Left lobe of liver (tissue), 2 donors: ENCODE data around the gene MGST3. TPM values are rescaled to one million over a fixed set of nuclear protein-coding genes. Genes with fewer than 3 reads are reported as not detected.
"Not testable (repeated sequence)": the region's sequence is repeated elsewhere in the genome, so short reads cannot be mapped to it uniquely, and the experiment has no call there.

ENCODE experiments used
- ATAC-seq: fragments of 200-7000 bp; cut with Tn5 transposase; one replicate; pipeline ENCODE4 v1.9.1; 2020; ENCODE audit warnings: mild to moderate bottlenecking, moderate library complexity
- DNase-seq: peaks from one replicate; pipeline ENCODE4 v3.0.0-alpha.2; 2020; ENCODE audit warnings: low spot score
- total RNA-seq: library from RNA; stranded (reverse); gene quantifications from one replicate; pipeline ENCODE4 v1.2.1, GENCODE V29; 2021
- donor health status: DM: no; HTN: no; CAD: no; lungs with moderate emphysema.
- donor health status: DM: no; HTN: yes; CAD: no.

Gene MGST3
- 79.8 TPM for total RNA-seq

DNA sequence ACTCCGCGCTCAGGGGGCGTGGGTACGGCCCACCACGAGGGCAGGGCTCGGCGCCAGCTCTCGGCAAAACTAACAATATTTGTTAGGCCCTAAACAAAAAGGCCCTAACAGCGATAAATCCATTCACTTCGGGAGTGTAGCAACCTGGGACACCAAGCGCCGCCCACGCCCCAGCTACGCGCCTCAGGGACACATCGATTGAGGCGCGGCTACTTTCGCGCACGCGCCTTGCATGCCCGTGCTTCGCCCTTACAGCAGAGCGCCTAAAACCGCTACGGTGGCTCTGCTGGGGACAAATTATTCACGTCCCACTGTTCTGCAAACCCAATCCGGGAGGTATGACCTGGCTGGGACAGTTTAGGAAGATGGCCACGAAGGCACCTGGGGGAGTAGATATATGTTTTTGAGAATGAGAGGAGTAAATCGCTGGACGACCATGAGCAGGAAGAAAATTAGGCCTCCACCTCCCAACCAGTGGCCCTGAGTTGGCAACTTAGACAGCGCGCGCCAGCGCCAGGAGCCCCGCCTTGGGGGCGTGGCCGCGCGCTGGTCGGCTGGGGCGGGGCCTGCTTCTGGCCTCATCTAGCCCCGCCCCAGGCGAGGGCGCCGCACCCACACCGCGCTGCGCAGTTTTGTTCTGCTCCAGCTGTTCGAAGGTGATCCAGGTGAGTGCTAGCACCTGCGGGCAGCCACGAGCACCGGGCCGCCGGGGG is at the start of gene MGST3:
TSS of gene MGST3 (plus strand) at position 606 of the 713 bp plus-strand sequence. CDS start 18,614 bp downstream, outside the sequence.
- peak; percentile 95 for ATAC-seq
- DNase-seq = peak; percentile 97

GRCh38 chr1:165581926-165582325 is 49.1 kb upstream of the MGST3 start:
- DNase-seq (no peak), ATAC-seq (no peak)

GRCh38 chr1:165586398-165586797 is 44.6 kb upstream of the MGST3 start:
- ATAC-seq = no peak
- DNase-seq = no peak

DNA sequence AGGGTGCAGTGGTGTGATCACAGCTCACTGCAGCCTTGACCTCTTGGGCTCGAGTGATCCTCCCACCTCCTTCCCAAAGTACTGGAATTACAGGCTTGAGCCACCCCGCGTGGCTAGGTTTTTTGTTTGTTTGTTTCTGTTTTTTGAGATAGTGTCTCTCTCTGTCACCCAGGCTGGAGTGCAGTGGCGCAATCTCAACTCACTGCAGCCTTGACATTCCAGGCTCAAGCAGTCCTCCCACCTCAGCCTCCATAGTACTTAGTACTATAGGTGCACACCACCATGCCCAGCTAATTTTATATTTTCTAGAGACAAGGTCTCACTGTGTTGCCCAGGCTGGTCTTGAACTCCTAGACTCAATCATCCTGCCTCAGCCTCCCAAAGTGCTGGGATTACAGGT is 39.6 kb upstream of the MGST3 start:
- ATAC-seq, DNase-seq: not testable (repeated sequence)

DNA sequence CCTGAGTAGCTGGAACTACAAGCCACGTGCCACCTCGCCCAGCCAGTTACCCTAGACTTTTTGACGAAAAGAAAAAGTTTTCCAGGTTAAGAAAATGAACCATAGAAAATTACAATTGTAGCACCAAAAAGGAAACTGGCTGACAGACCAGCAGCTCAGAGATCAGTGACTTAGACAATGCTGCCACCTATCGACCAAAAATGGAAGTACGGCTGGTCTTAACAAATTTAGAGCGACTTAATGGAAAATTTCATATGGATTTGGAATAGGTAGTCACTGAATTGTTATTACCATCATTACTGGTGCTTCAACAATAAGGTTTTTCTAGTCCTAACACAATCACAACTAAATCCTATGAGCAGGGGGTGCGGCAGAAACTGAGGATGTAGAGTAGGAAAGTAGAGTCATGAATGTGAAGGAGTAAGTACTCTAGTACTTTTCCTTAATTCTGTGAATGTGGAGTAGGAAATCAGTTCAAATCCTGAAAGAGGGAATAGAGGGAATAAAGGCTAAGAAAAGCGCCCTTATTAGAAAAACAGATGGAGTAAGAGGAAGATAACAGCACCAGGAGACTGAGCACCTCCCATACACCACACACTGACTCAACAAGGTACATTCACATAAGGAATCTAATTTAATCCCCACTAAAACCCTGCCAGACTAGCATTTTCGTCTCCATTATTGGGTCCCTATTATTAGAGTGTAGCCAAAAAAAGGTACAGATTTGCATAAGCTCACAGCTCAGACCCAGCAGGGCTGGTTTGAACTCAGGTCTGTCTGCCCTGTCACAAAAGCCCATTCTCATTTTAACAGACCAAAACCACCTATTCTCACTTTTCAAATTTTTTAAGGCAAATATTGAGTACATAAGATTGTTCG is 37.9 kb upstream of the MGST3 start:
- ATAC-seq (peak; percentile 90), DNase-seq (peak; percentile 66)

DNA sequence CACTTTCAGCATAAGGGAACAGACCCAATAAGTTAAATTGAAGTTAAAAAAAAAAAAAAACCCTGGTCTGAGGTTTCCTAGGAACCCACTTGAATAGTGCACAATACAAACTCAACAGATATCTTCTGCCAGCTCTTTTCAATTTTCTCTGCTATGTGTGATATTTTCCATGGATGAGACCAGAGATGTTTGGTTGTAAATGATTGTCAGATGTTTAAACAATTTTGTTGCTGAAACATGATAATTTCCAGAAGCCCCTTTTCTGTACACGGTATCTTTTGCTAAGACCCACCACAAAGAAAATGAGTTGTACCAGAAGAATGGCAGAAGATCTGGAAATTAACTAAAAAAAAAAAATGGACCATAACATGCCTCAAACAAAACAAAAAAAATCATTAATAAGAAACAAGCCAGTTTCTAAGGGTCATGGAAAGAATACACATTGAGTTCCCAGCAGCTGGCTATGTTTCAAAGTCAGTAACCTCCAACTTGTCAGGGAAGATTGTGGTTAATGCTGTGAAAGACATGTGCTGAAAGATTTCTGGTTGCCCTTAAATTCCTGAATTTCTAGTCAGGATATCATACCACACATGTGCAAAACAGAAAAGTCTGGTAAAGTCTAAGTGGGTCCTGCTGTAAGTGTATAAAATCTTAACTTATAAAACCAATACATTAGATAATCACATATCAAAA is 35.6 kb upstream of the MGST3 start:
- DNase-seq (no peak), ATAC-seq (no peak)

DNA sequence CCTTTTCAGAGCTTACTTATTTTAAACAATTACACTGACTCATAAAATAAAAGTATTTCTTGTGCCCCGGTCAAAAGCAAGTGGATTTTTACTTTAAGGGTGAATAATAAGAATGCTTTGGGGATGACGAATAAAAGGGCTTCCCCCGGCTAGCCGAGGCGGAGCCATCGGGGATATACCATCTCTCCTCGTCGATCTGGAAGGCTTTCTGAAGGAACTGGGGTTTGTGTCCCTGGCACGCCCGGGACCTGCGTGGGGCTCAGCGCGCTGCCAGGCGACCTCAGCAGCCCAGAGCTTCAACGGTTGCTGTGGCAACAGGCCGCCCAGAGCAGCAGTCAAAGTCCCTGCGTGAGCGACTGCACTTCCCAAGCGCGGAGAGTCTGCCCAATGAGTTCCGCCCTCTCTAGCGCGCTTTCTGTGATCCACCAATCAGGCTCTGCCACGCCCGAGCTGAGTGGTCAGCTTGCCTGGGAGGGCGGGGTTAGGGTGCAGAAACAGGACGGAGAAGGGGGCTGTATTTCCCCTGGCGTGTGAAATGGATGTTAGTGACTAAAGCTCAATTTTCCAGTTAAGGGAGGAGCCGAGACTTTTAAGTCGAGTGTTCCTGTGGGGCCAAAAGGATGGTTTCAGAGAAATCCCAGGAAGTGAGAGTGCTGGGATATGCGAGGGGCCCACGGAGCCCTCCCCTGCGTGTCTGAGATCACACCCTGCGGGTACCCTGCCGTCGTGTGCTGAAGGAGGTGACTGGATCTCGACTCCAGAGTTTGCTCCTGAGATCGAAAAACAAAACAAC is 33.0 kb upstream of the MGST3 start:
- ATAC-seq (peak; percentile 98), DNase-seq (peak; percentile 98)

DNA sequence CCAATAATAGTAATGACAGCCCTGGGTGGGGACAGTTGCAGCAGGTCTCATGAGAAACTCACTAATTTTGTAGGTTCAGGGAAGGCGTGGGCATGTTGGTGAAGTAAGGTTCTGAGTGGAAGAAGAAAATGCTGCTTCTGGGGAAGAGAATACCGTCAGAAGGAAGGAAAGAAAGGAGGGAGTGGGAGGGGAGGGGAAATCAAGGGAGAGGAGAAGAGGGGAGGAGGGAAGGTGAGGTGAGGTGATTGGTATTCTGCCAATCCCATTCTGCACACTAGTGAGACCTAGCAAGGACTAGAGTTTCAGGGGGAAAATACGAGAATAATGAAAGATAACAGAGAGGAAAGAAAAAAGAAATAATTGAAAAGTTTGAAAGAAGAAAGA is 32.4 kb upstream of the MGST3 start:
- peak; percentile 23 for ATAC-seq
- no peak for DNase-seq

DNA sequence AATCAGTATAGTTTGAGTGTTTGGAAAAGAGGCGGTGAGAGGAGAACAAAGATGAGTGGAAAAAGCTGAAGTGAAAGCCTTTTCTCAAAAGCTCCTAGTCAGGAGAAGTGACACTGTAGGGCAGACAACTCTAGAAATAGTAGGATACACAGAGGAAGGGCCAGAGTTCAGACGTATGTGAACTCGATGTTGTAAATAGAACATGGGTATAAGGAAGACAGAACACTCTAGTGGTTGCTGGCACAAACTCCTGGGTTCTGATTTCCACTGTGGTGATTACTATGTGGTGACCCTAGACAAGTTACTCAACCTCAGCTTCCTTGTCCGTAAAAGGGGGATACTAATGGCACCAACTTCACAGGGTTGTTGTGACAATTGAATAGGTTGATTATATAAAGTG is 30.2 kb upstream of the MGST3 start:
- ATAC-seq = no peak
- DNase-seq = no peak

DNA sequence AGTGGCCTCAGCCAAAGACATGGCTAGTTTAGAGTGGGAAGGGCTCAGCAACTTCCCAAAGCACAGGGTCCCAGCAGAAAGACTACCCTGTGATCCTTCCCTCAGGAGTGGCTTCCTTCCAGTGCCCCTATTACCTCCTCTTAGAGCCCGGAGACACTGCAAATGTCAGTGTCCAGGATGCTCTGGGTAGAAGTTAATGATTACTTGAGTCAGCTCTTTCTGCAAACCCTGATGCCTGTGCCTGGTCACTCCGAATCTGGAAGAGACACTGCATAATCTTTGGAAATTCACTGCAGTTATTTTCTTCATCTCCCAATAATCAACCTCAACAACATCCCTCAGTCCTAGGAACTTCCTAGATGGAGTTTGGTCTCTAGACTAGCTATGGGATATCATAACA is 27.2 kb upstream of the MGST3 start:
- DNase-seq = no peak
- peak; percentile 85 for ATAC-seq

DNA sequence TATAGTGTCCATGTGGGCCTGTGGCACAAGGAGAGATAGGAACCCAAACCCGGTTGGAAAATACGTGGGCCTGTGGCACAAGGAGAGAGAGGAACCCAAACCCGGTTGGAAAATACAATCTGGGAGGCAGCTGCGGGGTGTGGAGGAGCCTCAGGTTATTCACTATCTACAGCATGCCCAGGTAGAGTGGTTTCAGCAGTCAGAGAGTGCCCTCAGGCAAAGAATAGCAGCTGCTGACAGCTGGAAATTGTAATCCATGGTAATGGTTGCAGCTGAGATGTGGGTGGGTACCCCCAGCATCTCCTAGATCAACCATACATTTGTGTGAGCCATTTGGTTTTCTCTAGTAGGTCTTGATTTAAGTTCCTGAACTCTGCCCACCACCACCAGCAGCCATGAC is 25.8 kb upstream of the MGST3 start:
- no peak for DNase-seq

DNA sequence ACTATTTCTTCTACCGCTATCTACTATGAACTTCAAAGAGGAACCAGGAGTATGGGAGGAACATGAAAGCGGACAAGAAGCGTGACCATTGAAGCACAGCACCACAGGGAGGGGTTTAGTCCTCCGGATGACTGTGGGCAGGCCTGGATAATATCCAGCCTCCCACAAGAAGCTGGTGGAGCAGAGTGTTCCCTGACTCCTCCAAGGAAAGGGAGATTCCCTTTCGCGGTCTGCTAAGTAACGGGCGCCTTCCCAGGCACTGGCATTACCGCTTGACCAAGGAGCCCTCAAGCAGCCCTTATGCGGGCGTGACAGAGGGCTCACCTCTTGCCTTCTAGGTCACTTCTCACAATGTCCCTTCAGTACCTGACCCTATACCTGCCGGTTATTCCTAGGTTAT is 24.4 kb upstream of the MGST3 start:
- ATAC-seq, DNase-seq: not testable (repeated sequence)

More for the DNA sequence above, 25.8 kb upstream of the MGST3 start:
- ATAC-seq = no peak

DNA sequence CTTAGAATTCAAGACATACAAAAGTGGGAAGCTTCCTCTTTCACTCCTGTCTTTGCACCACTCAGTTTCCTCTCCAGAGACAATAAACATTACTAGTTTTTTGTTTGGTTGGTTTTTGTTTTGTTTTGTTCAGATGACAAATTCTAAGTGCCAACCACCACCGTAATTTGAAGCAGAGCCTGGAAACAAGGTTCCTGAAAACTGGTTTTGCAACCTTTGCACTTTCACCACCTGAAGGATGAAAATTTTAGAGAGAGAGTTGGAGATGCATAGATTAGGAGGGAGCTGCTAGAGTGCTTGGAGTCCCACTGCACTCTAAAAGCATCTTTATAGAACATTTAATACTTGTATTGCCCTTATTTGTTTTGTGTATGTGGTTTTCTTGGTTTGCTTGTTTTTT is 20.2 kb upstream of the MGST3 start:
- DNase-seq (no peak), ATAC-seq (no peak)

DNA sequence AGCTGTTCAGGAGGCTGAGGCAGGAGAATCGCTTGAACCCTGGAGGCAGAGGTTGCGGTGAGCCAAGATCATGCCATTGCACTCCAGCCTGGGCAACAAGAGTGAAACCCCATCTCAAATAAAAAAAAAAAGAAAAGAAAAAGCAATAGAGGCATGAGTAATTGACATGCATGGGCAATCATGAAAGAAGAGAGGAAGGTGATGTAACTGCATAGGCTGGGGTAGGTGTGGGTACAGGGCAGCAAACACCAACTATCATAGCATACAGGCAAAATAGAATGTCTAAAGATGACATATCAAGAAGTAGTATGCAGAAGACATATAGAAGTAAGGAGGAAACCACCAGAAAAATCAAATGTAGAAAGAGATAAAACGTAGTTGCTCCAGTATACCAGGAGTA is 19.0 kb upstream of the MGST3 start:
- no peak for ATAC-seq
- no peak for DNase-seq

- ATAC-seq (no peak), DNase-seq (no peak)
These were observed 14.9 kb upstream of the MGST3 start for GRCh38 chr1:165616054-165616612.

- ATAC-seq = no peak
- DNase-seq = no peak
These were observed 14.0 kb upstream of the MGST3 start for GRCh38 chr1:165616987-165617546.

DNA sequence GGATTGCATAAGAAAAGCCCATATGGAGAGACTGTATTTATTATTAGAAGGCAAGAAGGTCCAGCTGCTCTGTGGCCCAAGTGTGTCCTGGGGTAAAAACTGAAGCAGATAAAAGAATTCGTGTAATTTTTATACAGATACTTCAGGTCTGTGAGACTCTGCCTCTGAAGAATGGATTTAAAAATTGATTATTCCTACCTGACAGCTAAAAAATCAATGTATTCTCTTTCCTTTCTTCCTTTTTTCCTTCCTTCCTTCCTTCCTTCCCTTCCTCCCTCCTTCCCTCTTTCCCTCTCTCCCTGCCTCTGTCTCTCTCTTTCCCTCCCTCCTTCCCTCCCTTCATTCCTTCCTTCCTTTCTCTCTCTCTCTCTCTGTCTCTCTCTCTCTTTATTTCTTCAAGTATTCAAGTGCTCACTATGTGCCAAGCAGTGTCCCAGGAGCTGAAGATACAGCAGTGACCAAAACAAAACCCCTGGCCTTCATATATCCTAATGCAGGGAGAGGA is 11.3 kb upstream of the MGST3 start:
- DNase-seq (no peak), ATAC-seq (no peak)

DNA sequence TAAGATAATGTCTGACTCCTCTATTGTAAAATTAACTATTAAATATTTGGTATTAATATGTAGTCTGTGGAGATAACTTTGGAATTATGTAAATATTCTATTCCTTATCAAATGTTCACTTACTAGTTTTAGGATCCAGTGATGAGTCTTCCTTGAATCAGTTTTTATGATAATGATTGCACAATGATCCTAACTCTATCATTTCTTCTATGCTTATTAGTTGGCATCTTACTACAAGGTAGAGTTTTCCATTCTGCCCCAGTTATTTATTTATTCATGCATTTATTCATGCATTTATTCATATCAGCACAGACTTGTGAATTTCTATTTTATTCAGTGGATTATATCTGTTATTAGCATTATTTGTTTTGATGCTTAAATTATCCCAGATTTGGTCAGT is 7.4 kb upstream of the MGST3 start:
- no peak for ATAC-seq
- no peak for DNase-seq

DNA sequence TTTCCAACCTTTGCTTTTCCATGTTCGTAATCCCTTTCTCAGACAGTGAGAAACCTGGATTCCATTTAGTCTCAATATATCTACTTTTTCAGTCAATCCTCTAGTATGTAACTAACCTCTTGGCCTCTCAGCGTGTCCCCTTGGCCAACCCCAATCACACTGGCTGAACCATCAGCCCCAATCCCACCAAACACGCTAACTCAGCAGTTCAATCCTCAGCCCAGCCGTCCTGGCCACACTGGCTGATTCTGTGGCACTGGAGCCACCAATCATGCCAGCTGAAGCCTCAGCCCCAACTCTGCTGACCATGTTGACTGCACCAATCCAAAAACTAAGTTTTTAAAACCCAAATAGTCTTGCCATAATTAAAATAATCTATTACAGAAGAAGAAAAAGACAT is 6.6 kb upstream of the MGST3 start:
- ATAC-seq = no peak
- no peak for DNase-seq
